GM12878 (cell line): Measurements from ENCODE around the gene C1QTNF1. TPM values are rescaled to one million over a fixed set of nuclear protein-coding genes. Genes with fewer than 3 reads are reported as not detected.

Experiments used
- ATAC-seq: fragments of 200-7000 bp; cut with Tn5 transposase; 3 replicates; pipeline ENCODE4 v1.9.1; 2020; ENCODE audit warnings: mild to moderate bottlenecking, moderate library complexity
- BruUV-seq: library from RNA; stranded (reverse); fragments of 400-500 nt; replicated peaks from 2 replicates; lab custom pipeline; 2021; lab: Mats Ljungman, UMichigan
- CTCF ChIA-PET: fragments of 300-600 bp; sonication (Branson Sonifier 250); formaldehyde crosslinking; extraction: SDS; loops from one replicate; lab custom pipeline; 2021; ENCODE audit warnings: inconsistent platforms; lab: Yijun Ruan, JAX
- POLR2A ChIA-PET: fragments of 350-600 bp; formaldehyde crosslinking; extraction: SDS; loops from one replicate; lab custom pipeline; 2021; ENCODE audit warnings: inconsistent platforms; lab: Charles Lee
- RAD21 ChIA-PET: fragments of 300-600 bp; sonication (Branson Sonifier 250); formaldehyde crosslinking; loops from one replicate; lab custom pipeline; 2023; ENCODE audit warnings: antibody characterized with exemption; ENCODE audit not compliant: unreplicated experiment; lab: Charles Lee
- SMC1A ChIA-PET: fragments of 300-600 bp; sonication (Branson Sonifier 250); formaldehyde crosslinking; loops from one replicate; lab custom pipeline; 2023; ENCODE audit not compliant: unreplicated experiment, uncharacterized antibody; lab: Charles Lee
- DNase-seq: peaks from one replicate; pipeline ENCODE4 v3.0.0-alpha.2; 2011; ENCODE audit warnings: low read depth, low spot score
- FAIRE-seq: peaks from 3 replicates; lab custom pipeline; 2011; peaks lifted over from hg19 to GRCh38; lab: Jason Lieb, UNC
- H2AFZ ChIP-seq: 2 replicates; pipeline ENCODE4 v1.6.0; 2011; ENCODE audit warnings: low read depth, low read length, control low read depth; ENCODE audit not compliant: control insufficient read depth
- H3K27ac ChIP-seq: 2 replicates; pipeline ENCODE4 v1.5.1; 2011; ENCODE audit warnings: control low read depth; ENCODE audit not compliant: control insufficient read depth, insufficient read depth
- H3K27me3 ChIP-seq, 2 experiments: replicated peaks in 1 of 2; 2 replicates each; pipeline versions ENCODE4 v1.6.0 to v1.6.1; 2011; ENCODE audit warnings: low read length in 1 of 2; ENCODE audit not compliant: control insufficient read depth in 2 of 2, insufficient read depth in 2 of 2
- H3K36me3 ChIP-seq, 2 experiments: 2 replicates each; pipeline ENCODE4 v1.5.1; 2011; ENCODE audit warnings: low read length in 1 of 2; ENCODE audit not compliant: control insufficient read depth in 2 of 2, insufficient read depth in 2 of 2
- H3K4me1 ChIP-seq: 2 replicates; pipeline ENCODE4 v1.6.1; 2011; ENCODE audit warnings: mild to moderate bottlenecking, low read length, moderate library complexity, mixed read lengths; ENCODE audit not compliant: control insufficient read depth, insufficient read depth
- H3K4me2 ChIP-seq: 2 replicates; pipeline ENCODE4 v1.6.0; 2011; ENCODE audit warnings: control low read depth; ENCODE audit not compliant: control insufficient read depth, insufficient read depth
- H3K4me3 ChIP-seq: fragments of 200-600 bp; sonication (generic); 2 replicates; pipeline ENCODE4 v1.5.1; 2016
- H3K79me2 ChIP-seq: 2 replicates; pipeline ENCODE4 v1.6.0; 2011; ENCODE audit warnings: low read length; ENCODE audit not compliant: control insufficient read depth, insufficient read depth
- H3K9ac ChIP-seq: 2 replicates; pipeline ENCODE4 v1.8.0; 2011; ENCODE audit warnings: low read length, control low read depth, mixed read lengths; ENCODE audit not compliant: control insufficient read depth, insufficient read depth
- H3K9me3 ChIP-seq: replicated peaks from 3 replicates; pipeline ENCODE4 v1.5.1; 2011; ENCODE audit warnings: mild to moderate bottlenecking, low read length; ENCODE audit not compliant: control insufficient read depth, insufficient read depth
- H4K20me1 ChIP-seq: 2 replicates; pipeline ENCODE4 v1.6.0; 2011; ENCODE audit not compliant: control insufficient read depth, insufficient read depth
- BHLHE40 ChIP-seq, 2 experiments: fragments of 450-650 bp in 1 of 2; IDR thresholded peaks; 2 replicates each; pipeline ENCODE4 v1.6.1; 2011 to 2017; ENCODE audit warnings: low read depth in 2 of 2, borderline replicate concordance in 1 of 2, improper control_type of control experiment in 1 of 2, low read length in 1 of 2, mild to moderate bottlenecking in 1 of 2
- EED ChIP-seq: sonication (generic); IDR thresholded peaks from 2 replicates; pipeline ENCODE4 v1.6.1; 2016; ENCODE audit warnings: antibody characterized with exemption, low read depth
- GABPA ChIP-seq: IDR thresholded peaks from 2 replicates; pipeline ENCODE4 v1.6.1; 2014; ENCODE audit warnings: antibody characterized with exemption, low read depth, mild to moderate bottlenecking, inconsistent platforms
- HDAC2 ChIP-seq: fragments of 200-600 bp; sonication (generic); IDR thresholded peaks from 2 replicates; pipeline ENCODE4 v1.6.1; 2017
- HDGF ChIP-seq: fragments of 450-650 bp; IDR thresholded peaks from 2 replicates; pipeline ENCODE4 v1.6.1; 2016; ENCODE audit warnings: antibody characterized with exemption
- IKZF2 ChIP-seq, 2 experiments: fragments of 450-650 bp; IDR thresholded peaks; 2 replicates each; pipeline ENCODE4 v1.6.1; 2017; ENCODE audit warnings: mild to moderate bottlenecking in 2 of 2, moderate library complexity in 2 of 2
- RAD51 ChIP-seq: fragments of 450-650 bp; IDR thresholded peaks from 2 replicates; pipeline ENCODE4 v1.6.1; 2016; ENCODE audit warnings: moderate library complexity, mild to moderate bottlenecking, inconsistent platforms
- RB1 ChIP-seq: fragments of 450-650 bp; formaldehyde crosslinking; IDR thresholded peaks from 2 replicates; pipeline ENCODE4 v1.6.1; 2017; ENCODE audit warnings: mild to moderate bottlenecking, borderline replicate concordance
- STAT3 ChIP-seq: IDR thresholded peaks from 2 replicates; pipeline ENCODE4 v1.6.1; 2011; ENCODE audit warnings: low read depth, low read length, improper control_type of control experiment
- YY1 ChIP-seq: IDR thresholded peaks from 2 replicates; pipeline ENCODE4 v1.6.1; 2011; ENCODE audit warnings: low read depth, mild to moderate bottlenecking, low read length
- WGBS: methylation state at CpG from one replicate; pipeline ENCODE4 v1.1.6; 2016; ENCODE audit warnings: low lambda C conversion rate; ENCODE audit not compliant: insufficient replicate concordance, insufficient coverage; ENCODE audit errors: missing lambda C conversion rate; 5-methylcytosine and 5-hydroxymethylcytosine counted together
- in situ Hi-C: fragments of 300-500 bp; cut with MboI; formaldehyde crosslinking; loops from 9 replicates; pipeline ENCODE4 v1.14.3; 2018; ENCODE audit warnings: mixed read lengths
- intact Hi-C: fragments of 100-400 bp; cut with micrococcal nuclease; formaldehyde crosslinking; loops from one replicate; pipeline ENCODE4 v1.14.2; 2022; ENCODE audit not compliant: unreplicated experiment
- polyA plus RNA-seq, 11 experiments: library from polyadenylated mRNA; depleted of rRNA in 4 of 11; unstranded in 6 of 11; stranded (reverse) in 5 of 11; fragments of >200 nt; fragmentation: Nextera tagmentation in 4 of 11; fragmentation: Illumina TruSeq in 1 of 11; extraction: Ambion mirVana in 4 of 11; extraction: Trizol in 1 of 11; gene quantifications; 1 replicate in 1 of 11; 2 replicates in 10 of 11; pipeline versions ENCODE4 v1.2.1 to v1.2.3, GENCODE V29; 2011 to 2016; ENCODE audit warnings: inconsistent platforms in 2 of 11, missing spikeins in 2 of 11, low read depth in 1 of 11
- total RNA-seq, 4 experiments: library from RNA; depleted of rRNA in 3 of 4; stranded (reverse); fragments of >200 nt in 3 of 4; fragmentation: Illumina TruSeq in 1 of 4; extraction: Trizol in 1 of 4; gene quantifications; 2 replicates each; pipeline versions ENCODE4 v1.2.1 to v1.2.3, GENCODE V29; 2013 to 2021
- TF ChIP-seq, protein P1 (sequence below): IDR thresholded peaks from 2 replicates; pipeline ENCODE4 v1.6.1; 2011; ENCODE audit warnings: borderline replicate concordance, low read depth, mild to moderate bottlenecking, moderate library complexity, low read length; ENCODE audit not compliant: insufficient read depth, poor library complexity, severe bottlenecking
- TF ChIP-seq, protein P2 (sequence below): IDR thresholded peaks from 2 replicates; pipeline ENCODE4 v1.6.1; 2011; ENCODE audit warnings: low read depth, low read length, improper control_type of control experiment, borderline replicate concordance
- TF ChIP-seq, protein P3 (sequence below): fragments of 450-650 bp; formaldehyde crosslinking; IDR thresholded peaks from 2 replicates; pipeline ENCODE4 v1.5.0; 2022; ENCODE audit warnings: mild to moderate bottlenecking, missing genetic modification characterization
- TF ChIP-seq, protein P4 (sequence below): fragments of 450-650 bp; IDR thresholded peaks from 2 replicates; pipeline ENCODE4 v1.6.1; 2017; ENCODE audit warnings: mild to moderate bottlenecking

C1QTNF1 gene
- total and polyA plus RNA-seq, 10 of the 15 experiments (the other 5 are each of a cell fraction or from before 2014, with no cell fraction given): 0.05 to 1.1 (median 0.15) TPM; not detected in 4

DNA sequence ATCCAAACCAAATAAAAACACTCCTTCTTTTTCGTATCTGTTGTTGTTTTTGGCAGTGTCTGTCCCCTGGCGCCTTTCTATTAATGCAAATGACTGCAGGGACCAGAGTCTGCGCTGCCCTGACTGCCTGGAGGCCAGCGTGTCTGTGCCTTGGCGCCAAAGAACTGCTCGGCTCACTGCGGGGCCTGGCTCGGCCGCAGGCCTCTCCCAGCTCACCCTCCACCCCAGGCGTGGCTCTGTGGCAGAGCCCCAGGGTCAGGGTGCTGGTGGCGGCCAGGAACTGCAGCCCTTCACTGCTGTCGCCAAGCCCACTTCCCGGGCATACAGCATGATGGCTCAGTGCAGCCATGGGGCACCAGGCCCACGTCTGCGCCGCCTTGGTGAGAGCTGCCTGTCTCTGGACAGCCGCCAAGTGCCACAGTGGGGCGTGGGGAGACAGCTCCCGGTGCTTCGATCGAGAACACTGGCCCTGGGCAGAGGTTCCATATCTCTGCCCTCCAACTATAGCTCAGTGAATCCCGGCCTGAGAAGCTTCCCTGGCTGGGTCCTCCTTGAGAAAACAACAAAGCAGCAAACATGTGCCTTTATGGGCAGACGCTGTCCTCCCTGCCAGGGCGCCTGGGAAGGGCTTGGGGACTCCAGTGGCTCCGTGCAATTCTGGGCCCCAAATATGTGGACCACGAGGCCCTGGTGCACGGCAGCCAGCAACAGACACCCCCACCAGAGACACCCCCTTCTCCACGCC is 25.5 kb upstream of the C1QTNF1 start (continued):
- TF ChIP-seq HDAC2 (no peak), IKZF2 (IDR thresholded peaks at IDR 0.05) (no peak), RAD51 (no peak), YY1 (no peak), HDGF (no peak), GABPA (no peak), BHLHE40 (IDR thresholded peaks at IDR 0.05; ENCODE audit: borderline replicate concordance in 1 of 2, low read depth in 2 of 2, low read length in 1 of 2) (no peak), EED (no peak)
- TF ChIP-seq, protein P1, sequence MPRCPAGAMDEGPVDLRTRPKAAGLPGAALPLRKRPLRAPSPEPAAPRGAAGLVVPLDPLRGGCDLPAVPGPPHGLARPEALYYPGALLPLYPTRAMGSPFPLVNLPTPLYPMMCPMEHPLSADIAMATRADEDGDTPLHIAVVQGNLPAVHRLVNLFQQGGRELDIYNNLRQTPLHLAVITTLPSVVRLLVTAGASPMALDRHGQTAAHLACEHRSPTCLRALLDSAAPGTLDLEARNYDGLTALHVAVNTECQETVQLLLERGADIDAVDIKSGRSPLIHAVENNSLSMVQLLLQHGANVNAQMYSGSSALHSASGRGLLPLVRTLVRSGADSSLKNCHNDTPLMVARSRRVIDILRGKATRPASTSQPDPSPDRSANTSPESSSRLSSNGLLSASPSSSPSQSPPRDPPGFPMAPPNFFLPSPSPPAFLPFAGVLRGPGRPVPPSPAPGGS: no peak

DNA sequence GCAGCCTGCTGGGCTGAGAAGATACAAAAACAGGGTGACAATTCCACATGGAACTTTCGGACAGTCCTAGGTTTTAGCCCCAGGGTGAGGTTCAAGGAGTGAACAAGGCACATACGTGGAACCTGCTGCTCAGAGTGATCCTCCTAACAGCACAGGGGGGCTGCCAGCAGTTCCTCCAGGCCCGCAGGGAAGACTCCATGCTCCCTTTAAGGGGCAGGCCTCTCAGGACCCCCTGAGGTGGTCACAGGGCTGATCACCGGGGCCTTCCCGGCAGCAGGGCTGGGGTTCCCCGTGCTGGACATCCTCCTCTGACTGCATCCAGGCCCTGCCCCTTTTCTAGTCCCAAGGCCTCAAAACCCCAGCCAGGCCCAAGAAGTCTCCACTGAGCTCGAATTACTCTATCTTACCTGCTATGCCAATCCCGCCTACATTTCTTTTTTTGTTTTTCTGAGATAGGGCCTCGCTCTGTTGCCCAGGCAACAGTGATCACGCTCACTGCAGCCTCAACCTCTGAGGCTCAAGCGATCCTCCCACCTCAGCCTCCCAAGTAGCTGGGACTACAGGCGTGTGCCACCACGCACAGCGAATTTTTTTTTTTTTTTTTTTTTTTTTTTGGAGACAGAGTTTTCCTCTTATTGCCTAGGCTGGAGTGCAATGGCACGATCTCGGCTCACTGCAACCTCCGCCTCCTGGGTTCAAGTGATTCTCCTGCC is 24.8 kb upstream of the C1QTNF1 start:
- Histone ChIP-seq H3K27me3 (no peaks in the 10 kb centered on the region), H4K20me1 (no peaks in the 10 kb centered on the region; the same call in 1 of the 2 replicates), H3K9ac (no peak overlapping the region), H3K36me3 (peaks cover 7 to 13% of the 10 kb centered on the region in 2 experiments; a peak in 3 of 4 replicates), H2AFZ (no peak overlapping the region), H3K4me2 (no peak overlapping the region), H3K9me3 (no peaks in the 10 kb centered on the region; the same call in 2 of the 3 replicates), H3K79me2 (peaks cover 5% of the 10 kb centered on the region), H3K27ac (no peak overlapping the region), H3K4me1 (no peaks in the 10 kb centered on the region), H3K4me3 (no peak overlapping the region)
- POLR2A ChIA-PET: interaction anchor here (0.6 kb wide), 1 partner anchor 1770 kb away, joined by 3 read pairs; no protein-coding TSS in a partner anchor
- FAIRE-seq: no peak
- in situ Hi-C loops (no loop called here), intact Hi-C loops (no loop called here)
- SMC1A ChIA-PET: no interaction called here
- no peak for ATAC-seq
- 87% methylated on average over 14 of the region's 17 CpGs for WGBS
- no TSS peak for BruUV-seq
- RAD21 ChIA-PET: no interaction called here
- CTCF ChIA-PET: no interaction called here
- DNase-seq: no peak
- no peak for TF ChIP-seq STAT3
- TF ChIP-seq, protein P2, sequence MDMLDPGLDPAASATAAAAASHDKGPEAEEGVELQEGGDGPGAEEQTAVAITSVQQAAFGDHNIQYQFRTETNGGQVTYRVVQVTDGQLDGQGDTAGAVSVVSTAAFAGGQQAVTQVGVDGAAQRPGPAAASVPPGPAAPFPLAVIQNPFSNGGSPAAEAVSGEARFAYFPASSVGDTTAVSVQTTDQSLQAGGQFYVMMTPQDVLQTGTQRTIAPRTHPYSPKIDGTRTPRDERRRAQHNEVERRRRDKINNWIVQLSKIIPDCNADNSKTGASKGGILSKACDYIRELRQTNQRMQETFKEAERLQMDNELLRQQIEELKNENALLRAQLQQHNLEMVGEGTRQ: no peak
- TF ChIP-seq, protein P3, sequence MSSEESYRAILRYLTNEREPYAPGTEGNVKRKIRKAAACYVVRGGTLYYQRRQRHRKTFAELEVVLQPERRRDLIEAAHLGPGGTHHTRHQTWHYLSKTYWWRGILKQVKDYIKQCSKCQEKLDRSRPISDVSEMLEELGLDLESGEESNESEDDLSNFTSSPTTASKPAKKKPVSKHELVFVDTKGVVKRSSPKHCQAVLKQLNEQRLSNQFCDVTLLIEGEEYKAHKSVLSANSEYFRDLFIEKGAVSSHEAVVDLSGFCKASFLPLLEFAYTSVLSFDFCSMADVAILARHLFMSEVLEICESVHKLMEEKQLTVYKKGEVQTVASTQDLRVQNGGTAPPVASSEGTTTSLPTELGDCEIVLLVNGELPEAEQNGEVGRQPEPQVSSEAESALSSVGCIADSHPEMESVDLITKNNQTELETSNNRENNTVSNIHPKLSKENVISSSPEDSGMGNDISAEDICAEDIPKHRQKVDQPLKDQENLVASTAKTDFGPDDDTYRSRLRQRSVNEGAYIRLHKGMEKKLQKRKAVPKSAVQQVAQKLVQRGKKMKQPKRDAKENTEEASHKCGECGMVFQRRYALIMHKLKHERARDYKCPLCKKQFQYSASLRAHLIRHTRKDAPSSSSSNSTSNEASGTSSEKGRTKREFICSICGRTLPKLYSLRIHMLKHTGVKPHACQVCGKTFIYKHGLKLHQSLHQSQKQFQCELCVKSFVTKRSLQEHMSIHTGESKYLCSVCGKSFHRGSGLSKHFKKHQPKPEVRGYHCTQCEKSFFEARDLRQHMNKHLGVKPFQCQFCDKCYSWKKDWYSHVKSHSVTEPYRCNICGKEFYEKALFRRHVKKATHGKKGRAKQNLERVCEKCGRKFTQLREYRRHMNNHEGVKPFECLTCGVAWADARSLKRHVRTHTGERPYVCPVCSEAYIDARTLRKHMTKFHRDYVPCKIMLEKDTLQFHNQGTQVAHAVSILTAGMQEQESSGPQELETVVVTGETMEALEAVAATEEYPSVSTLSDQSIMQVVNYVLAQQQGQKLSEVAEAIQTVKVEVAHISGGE (CRISPR knock-in tag): no peak
- TF ChIP-seq, protein P4, sequence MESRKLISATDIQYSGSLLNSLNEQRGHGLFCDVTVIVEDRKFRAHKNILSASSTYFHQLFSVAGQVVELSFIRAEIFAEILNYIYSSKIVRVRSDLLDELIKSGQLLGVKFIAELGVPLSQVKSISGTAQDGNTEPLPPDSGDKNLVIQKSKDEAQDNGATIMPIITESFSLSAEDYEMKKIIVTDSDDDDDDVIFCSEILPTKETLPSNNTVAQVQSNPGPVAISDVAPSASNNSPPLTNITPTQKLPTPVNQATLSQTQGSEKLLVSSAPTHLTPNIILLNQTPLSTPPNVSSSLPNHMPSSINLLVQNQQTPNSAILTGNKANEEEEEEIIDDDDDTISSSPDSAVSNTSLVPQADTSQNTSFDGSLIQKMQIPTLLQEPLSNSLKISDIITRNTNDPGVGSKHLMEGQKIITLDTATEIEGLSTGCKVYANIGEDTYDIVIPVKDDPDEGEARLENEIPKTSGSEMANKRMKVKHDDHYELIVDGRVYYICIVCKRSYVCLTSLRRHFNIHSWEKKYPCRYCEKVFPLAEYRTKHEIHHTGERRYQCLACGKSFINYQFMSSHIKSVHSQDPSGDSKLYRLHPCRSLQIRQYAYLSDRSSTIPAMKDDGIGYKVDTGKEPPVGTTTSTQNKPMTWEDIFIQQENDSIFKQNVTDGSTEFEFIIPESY: no peak
- TF ChIP-seq RB1: no peak
